Ovary (tissue), 3 donors: ENCODE results near the gene SLC16A10.

Experiments used
- EP300 ChIP-seq: sonication (generic); formaldehyde crosslinking; IDR thresholded peaks from one replicate; pipeline ENCODE4 v1.6.1; 2017; ENCODE audit warnings: antibody characterized with exemption
- POLR2A ChIP-seq: fragments of 450-650 bp; IDR thresholded peaks from one replicate; pipeline ENCODE4 v1.6.1; 2017; ENCODE audit warnings: antibody characterized with exemption, mild to moderate bottlenecking, moderate library complexity
- TF ChIP-seq, protein P1 (sequence below), 3 donors: fragments of 450-650 bp in 2 of 3; fragments of 200-600 bp in 1 of 3; IDR thresholded peaks; one replicate each; pipeline versions ENCODE4 v1.5.1 to v1.8.0; 2016 to 2022; ENCODE audit warnings: antibody characterized with exemption in 3 of 3, mild to moderate bottlenecking in 1 of 3
- donor health status: DM: no; HTN: no; CAD: no.

DNA sequence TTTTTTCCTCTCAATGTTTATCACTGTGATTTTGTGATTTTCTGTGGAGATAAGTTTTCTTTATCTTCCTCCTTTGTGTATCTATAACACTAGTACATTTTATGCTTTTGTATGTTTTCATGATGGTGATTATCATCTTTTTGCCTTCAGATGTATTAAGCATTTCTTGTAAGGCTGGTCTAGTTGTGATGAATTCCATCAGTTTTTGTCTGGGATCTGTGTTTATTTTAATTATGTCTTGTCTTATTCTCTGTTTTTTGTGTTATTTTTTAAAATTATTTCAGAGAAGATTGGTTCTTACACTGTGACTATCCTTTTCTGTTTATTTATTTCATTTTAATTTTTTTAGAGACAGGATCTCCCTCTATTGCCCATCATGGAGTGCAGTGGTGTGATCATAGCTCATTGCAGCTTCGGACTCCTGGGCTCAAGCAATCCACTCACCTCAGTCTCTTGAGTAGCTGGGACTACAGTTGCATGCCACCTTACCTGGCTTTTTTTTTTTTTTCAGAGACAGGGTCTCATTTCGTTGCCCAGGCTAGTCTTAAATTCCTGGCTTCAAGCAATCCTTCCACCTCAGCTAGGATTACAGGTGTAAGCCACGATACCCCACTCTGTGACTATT, 187.4 kb downstream of the SLC16A10 start:
- TF ChIP-seq, protein P1, sequence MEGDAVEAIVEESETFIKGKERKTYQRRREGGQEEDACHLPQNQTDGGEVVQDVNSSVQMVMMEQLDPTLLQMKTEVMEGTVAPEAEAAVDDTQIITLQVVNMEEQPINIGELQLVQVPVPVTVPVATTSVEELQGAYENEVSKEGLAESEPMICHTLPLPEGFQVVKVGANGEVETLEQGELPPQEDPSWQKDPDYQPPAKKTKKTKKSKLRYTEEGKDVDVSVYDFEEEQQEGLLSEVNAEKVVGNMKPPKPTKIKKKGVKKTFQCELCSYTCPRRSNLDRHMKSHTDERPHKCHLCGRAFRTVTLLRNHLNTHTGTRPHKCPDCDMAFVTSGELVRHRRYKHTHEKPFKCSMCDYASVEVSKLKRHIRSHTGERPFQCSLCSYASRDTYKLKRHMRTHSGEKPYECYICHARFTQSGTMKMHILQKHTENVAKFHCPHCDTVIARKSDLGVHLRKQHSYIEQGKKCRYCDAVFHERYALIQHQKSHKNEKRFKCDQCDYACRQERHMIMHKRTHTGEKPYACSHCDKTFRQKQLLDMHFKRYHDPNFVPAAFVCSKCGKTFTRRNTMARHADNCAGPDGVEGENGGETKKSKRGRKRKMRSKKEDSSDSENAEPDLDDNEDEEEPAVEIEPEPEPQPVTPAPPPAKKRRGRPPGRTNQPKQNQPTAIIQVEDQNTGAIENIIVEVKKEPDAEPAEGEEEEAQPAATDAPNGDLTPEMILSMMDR (IDR thresholded peaks at IDR 0.05), result no peak
- no peak for TF ChIP-seq POLR2A
- no peak for TF ChIP-seq EP300
